ENCODE results near the gene NEUROG2. TPM values are rescaled to one million over a fixed set of nuclear protein-coding genes. Genes with fewer than 3 reads are reported as not detected.
"Not testable (repeated sequence)": the region's sequence is repeated elsewhere in the genome, so short reads cannot be mapped to it uniquely, and the experiment has no call there.

Gene NEUROG2
- total RNA-seq, 2 donors from 2014 or later: 0.10 TPM; not detected in 1

- Mint-ChIP-seq H3K36me3 (peaks cover 16 to 19% of the 10 kb centered on the region in 2 donors), H3K9me3 (peaks cover 6 to 7% of the 10 kb centered on the region in 2 donors), H3K27ac (no peak overlapping the region)
- no peak for ATAC-seq
- DNase-seq (ENCODE audit: low spot score in 2 of 2): no peak
Observed at GRCh38 chr4:112511093-112511802, 4.7 kb downstream of the NEUROG2 start.

- no peak overlapping the region for H3K27ac Mint-ChIP-seq
- peaks cover 6 to 7% of the 10 kb centered on the region in 2 donors for H3K9me3 Mint-ChIP-seq
- DNase-seq (ENCODE audit: low spot score in 2 of 2): no peak
- peaks cover 16 to 19% of the 10 kb centered on the region in 2 donors for H3K36me3 Mint-ChIP-seq
- no peak for ATAC-seq
Observed at GRCh38 chr4:112510291-112511092, 5.5 kb downstream of the NEUROG2 start.

- H3K9me3 Mint-ChIP-seq: peaks cover 6 to 7% of the 10 kb centered on the region in 2 donors
- H3K27ac Mint-ChIP-seq: peak overlapping the region in 1 of 2 donors; percentile 54
- H3K36me3 Mint-ChIP-seq: peaks cover 12 to 14% of the 10 kb centered on the region in 2 donors
- DNase-seq (ENCODE audit: low spot score in 2 of 2): no peak
- no peak for ATAC-seq
Observed at GRCh38 chr4:112509243-112510141, 6.5 kb downstream of the NEUROG2 start.

GRCh38 chr4:112508356-112508755 is 7.6 kb downstream of the NEUROG2 start:
- H3K9me3 Mint-ChIP-seq: peaks cover 6 to 7% of the 10 kb centered on the region in 2 donors
- DNase-seq (ENCODE audit: low spot score in 2 of 2): no peak
- H3K36me3 Mint-ChIP-seq: peaks cover 12 to 14% of the 10 kb centered on the region in 2 donors
- no peak overlapping the region for H3K27ac Mint-ChIP-seq
- no peak for ATAC-seq

- ATAC-seq (no peak), DNase-seq (ENCODE audit: low spot score in 2 of 2) (no peak)
- Mint-ChIP-seq H3K27ac (no peak overlapping the region), H3K9me3 (no peaks in the 10 kb centered on the region), H3K36me3 (no peaks in the 10 kb centered on the region)
Observed at GRCh38 chr4:112504807-112505206, 11.2 kb downstream of the NEUROG2 start.

GRCh38 chr4:112502871-112503270 is 13.1 kb downstream of the NEUROG2 start:
- no peak overlapping the region for H3K27ac Mint-ChIP-seq
- DNase-seq (ENCODE audit: low spot score in 2 of 2) (no peak), ATAC-seq (no peak)
- H3K9me3 Mint-ChIP-seq: no peaks in the 10 kb centered on the region
- no peaks in the 10 kb centered on the region for H3K36me3 Mint-ChIP-seq

- Mint-ChIP-seq H3K36me3 (peaks cover 8 to 17% of the 10 kb centered on the region in 2 donors), H3K27ac (no peak overlapping the region), H3K9me3 (peaks cover 7 to 14% of the 10 kb centered on the region in 2 donors)
- ATAC-seq (no peak), DNase-seq (ENCODE audit: low spot score in 2 of 2) (no peak)
Observed at GRCh38 chr4:112492321-112492720, 23.7 kb downstream of the NEUROG2 start.

- peaks cover 7 to 14% of the 10 kb centered on the region in 2 donors for H3K9me3 Mint-ChIP-seq
- DNase-seq (ENCODE audit: low spot score in 2 of 2); H3K27ac Mint-ChIP-seq; ATAC-seq: not testable (repeated sequence)
- peaks cover 8 to 17% of the 10 kb centered on the region in 2 donors for H3K36me3 Mint-ChIP-seq
Observed at GRCh38 chr4:112490808-112491207, 25.2 kb downstream of the NEUROG2 start.

- Mint-ChIP-seq H3K36me3 (peaks cover 6 to 15% of the 10 kb centered on the region in 2 donors), H3K9me3 (peaks cover 10 to 12% of the 10 kb centered on the region in 2 donors), H3K27ac (no peak overlapping the region)
- no peak for ATAC-seq
- DNase-seq (ENCODE audit: low spot score in 2 of 2): no peak
Observed at GRCh38 chr4:112485930-112486329, 30.1 kb downstream of the NEUROG2 start.

GRCh38 chr4:112473985-112474384 is 42.0 kb downstream of the NEUROG2 start:
- no peak for ATAC-seq
- Mint-ChIP-seq H3K9me3 (peaks cover 0 to 5% of the 10 kb centered on the region in 2 donors), H3K36me3 (no peaks in the 10 kb centered on the region), H3K27ac (no peak overlapping the region)
- no peak for DNase-seq (ENCODE audit: low spot score in 2 of 2)

- Mint-ChIP-seq H3K27ac (no peak overlapping the region), H3K9me3 (peaks cover under 1% of the 10 kb centered on the region in 2 donors), H3K36me3 (no peaks in the 10 kb centered on the region)
- DNase-seq (ENCODE audit: low spot score in 2 of 2) (no peak), ATAC-seq (no peak)
Observed at GRCh38 chr4:112472318-112472717, 43.7 kb downstream of the NEUROG2 start.

Other genes with a start within 250 kb of the NEUROG2 start
- 10 to 100 TPM; 34.3 to 62.9 TPM for gene TIFA, start 230.3 kb downstream of the NEUROG2 start, total RNA-seq
- gene ALPK1, start 218.8 kb downstream of the NEUROG2 start, total RNA-seq: 10 to 100 TPM; 32.7 to 65.8 TPM
- 10 to 100 TPM; 52.8 to 56.9 TPM for gene ZGRF1, start 120.7 kb upstream of the NEUROG2 start, total RNA-seq
- gene LARP7, start 121.0 kb upstream of the NEUROG2 start, total RNA-seq: 10 to 100 TPM; 38.7 to 58.9 TPM